IPS DF 4.7 (cell line): ENCODE data around the gene RNF222.

ENCODE experiments used
- DNase-seq: peaks from one replicate; pipeline ENCODE4 v3.0.0-alpha.2; 2013; ENCODE audit warnings: low spot score; ENCODE audit errors: extremely low read depth

RNF222 gene

DNA sequence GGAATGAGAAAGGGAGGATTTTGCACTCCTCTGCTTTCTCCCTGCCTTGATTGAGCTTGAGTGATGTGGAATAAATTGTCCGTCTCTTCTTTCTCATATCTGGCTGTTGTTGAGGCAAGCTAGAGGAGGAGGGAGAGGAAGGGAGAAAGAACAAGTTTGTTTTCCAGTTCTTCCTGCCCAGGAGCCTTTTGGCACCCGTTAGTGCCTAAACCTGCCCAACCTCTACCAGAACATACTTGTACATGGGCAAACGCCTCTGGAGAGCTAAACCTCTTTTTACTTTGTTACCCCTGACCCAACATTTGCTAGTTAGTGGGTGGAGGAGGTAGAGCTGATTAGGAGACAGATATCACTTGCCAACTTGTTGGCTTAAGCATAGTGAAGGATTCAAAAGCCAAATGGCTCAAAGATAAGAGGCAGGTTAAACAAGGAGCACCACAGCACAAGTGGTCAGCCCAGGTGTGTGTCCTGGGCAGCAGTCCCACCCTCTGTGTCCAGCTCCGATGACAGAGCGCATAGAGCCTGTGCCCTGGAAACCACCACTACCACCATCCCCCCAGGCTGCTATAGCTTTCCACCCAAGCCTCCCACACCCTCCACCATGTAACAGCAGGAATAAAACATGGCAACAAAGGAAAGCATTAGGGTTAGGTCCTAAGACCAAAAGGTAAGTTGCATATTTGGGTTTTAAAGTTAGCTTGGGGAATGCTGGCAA, 51.5 kb downstream of the RNF222 start:
- no peak for DNase-seq

- DNase-seq, result no peak
Observed at GRCh38 chr17:8345052-8345690, 52.5 kb downstream of the RNF222 start.

DNA sequence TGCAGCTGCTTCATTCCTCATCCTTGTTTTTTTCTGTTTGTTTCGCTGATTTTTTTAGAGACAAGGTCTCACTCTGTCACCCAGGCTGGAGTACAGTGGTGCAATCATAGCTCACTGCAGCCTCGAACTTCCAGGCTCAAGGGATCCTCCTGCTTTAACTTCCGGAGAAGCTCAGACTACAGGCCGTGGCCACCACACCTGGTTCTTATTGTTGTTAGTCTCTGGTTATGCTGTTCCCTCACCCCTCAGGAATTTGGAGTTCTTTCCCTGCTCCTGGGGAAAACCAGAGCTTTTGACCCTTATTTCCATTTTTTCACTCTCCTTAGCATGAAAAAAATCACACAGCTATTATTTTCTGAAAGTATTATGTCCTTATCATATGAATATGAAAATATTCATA, 56.2 kb downstream of the RNF222 start:
- no peak for DNase-seq
